ENCODE results near the gene ASPHD2. TPM values are rescaled to one million over a fixed set of nuclear protein-coding genes. Genes with fewer than 3 reads are reported as not detected.

ASPHD2 gene
- total and polyA plus RNA-seq, 2 donors, result 2.1 to 2.9 TPM

GRCh38 chr22:26494506-26494905 is 65.4 kb downstream of the ASPHD2 start:
- Histone ChIP-seq H3K27me3 (ENCODE audit: control insufficient read depth in 2 of 2, insufficient read depth in 1 of 2, low read length in 1 of 2) (no peaks in the 10 kb centered on the region), H3K36me3 (ENCODE audit: control insufficient read depth in 2 of 2, insufficient read depth in 2 of 2, low read length in 1 of 2) (peaks cover 71 to 80% of the 10 kb centered on the region in 2 donors), H3K27ac (ENCODE audit: low read depth in 1 of 2, low read length in 1 of 2) (no peak overlapping the region)

More at GRCh38 chr22:26494506-26494905, 65.4 kb downstream of the ASPHD2 start:
- H3K4me1 ChIP-seq (ENCODE audit: control insufficient read depth in 2 of 2, insufficient read depth in 2 of 2, low read length in 2 of 2), result no peaks in the 10 kb centered on the region
- H3K4me3 ChIP-seq (ENCODE audit: low read length in 2 of 2), result no peak overlapping the region
- no peaks in the 10 kb centered on the region for H3K9me3 ChIP-seq (ENCODE audit: control insufficient read depth in 2 of 2, insufficient read depth in 1 of 2, low read length in 1 of 2)
- DNase-seq (ENCODE audit: low read depth in 6 of 9, low spot score in 9 of 9), result no peak

Other genes starting within 250 kb of the ASPHD2 start
- gene HPS4, start 54.5 kb downstream of the ASPHD2 start, total RNA-seq, result 20.6 TPM
- 32.2 TPM for gene HPS4, start 54.5 kb downstream of the ASPHD2 start, polyA plus RNA-seq
- 18.3 TPM for gene SRRD, start 54.6 kb downstream of the ASPHD2 start, total RNA-seq
- 18.5 TPM for gene SRRD, start 54.6 kb downstream of the ASPHD2 start, polyA plus RNA-seq
- gene TFIP11, start 83.2 kb downstream of the ASPHD2 start, total RNA-seq, result 39.6 TPM
- 32.9 TPM for gene TFIP11, start 83.2 kb downstream of the ASPHD2 start, polyA plus RNA-seq
- gene TPST2, start 160.9 kb downstream of the ASPHD2 start, total RNA-seq, result 17.0 TPM
- 20.3 TPM for gene TPST2, start 160.9 kb downstream of the ASPHD2 start, polyA plus RNA-seq
- 0.85 TPM for gene CRYBB1, start 188.8 kb downstream of the ASPHD2 start, total RNA-seq
- 1.7 TPM for gene CRYBB1, start 188.8 kb downstream of the ASPHD2 start, polyA plus RNA-seq
- gene CRYBA4, start 192.7 kb downstream of the ASPHD2 start, total RNA-seq, result 0.47 TPM
- gene CRYBA4, start 192.7 kb downstream of the ASPHD2 start, polyA plus RNA-seq, result 1.6 TPM
- gene MIAT, start 228.3 kb downstream of the ASPHD2 start, total RNA-seq, result 1.1 TPM
- gene MIAT, start 228.3 kb downstream of the ASPHD2 start, polyA plus RNA-seq, result 2.9 TPM